ENCODE data around the gene NAPA. TPM values are rescaled to one million over a fixed set of nuclear protein-coding genes. Genes with fewer than 3 reads are reported as not detected.

Gene NAPA
- total RNA-seq, 4 donors from 2014 or later, result 36.5 to 693 (median 144) TPM

DNA sequence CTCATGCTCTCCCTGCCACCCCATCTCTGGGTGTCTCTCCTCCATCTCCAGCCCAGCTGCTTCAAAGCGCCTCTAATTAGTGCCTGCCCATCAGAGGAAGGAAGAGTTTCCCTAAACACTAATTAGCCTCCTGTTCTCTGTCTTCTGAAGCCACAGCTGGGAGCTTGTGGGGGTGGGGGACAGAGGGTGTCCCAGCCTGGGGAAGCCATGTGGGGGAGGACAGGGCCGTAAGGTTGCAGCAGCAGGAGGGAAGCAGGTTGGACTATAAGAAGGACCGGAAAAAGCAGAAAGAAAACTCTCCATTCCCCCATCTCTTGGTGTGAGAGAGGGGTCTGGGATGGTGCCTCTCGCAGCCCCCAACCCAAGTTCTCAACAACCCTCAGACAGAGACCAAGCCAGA is 69.3 kb downstream of the NAPA start:
- intact Hi-C loops (cut with DNase I; ENCODE audit: low total_unique reads), result no loop called here
- Histone ChIP-seq H3K4me1 (peaks cover 0 to 11% of the 10 kb centered on the region in 2 donors), H3K27ac (no peak overlapping the region), H3K36me3 (no peaks in the 10 kb centered on the region), H3K27me3 (peaks cover 0 to 4% of the 10 kb centered on the region in 2 donors), H3K9me3 (no peaks in the 10 kb centered on the region), H3K4me3 (no peak overlapping the region)
- DNase-seq, result no peak
- TF ChIP-seq POLR2A (IDR thresholded peaks at IDR 0.05), result no peak
- TF ChIP-seq, protein P1, sequence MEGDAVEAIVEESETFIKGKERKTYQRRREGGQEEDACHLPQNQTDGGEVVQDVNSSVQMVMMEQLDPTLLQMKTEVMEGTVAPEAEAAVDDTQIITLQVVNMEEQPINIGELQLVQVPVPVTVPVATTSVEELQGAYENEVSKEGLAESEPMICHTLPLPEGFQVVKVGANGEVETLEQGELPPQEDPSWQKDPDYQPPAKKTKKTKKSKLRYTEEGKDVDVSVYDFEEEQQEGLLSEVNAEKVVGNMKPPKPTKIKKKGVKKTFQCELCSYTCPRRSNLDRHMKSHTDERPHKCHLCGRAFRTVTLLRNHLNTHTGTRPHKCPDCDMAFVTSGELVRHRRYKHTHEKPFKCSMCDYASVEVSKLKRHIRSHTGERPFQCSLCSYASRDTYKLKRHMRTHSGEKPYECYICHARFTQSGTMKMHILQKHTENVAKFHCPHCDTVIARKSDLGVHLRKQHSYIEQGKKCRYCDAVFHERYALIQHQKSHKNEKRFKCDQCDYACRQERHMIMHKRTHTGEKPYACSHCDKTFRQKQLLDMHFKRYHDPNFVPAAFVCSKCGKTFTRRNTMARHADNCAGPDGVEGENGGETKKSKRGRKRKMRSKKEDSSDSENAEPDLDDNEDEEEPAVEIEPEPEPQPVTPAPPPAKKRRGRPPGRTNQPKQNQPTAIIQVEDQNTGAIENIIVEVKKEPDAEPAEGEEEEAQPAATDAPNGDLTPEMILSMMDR (IDR thresholded peaks at IDR 0.05), result no peak

DNA sequence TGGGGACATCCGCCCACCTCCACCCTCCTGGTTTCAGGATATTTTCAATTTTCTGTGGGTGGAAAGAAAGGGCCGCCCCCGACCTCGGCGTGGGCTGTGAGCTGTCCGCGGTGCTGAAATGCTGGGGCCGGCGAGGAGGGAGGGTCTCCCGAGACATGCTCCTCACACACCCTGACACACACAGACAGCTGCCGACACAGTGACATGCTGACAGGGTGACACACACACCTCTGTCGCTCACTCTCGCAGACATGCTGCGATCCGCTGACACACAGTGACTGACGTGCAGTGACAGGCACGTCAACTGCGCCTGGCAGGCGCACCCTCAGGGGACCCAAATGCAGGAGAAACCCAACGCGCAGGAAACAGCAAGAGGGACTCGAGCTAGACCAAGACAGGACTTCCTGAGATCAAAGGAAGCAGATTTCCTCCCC is 70.5 kb downstream of the NAPA start:
- intact Hi-C loops (cut with DNase I; ENCODE audit: low total_unique reads), result no loop called here
- Histone ChIP-seq H3K36me3 (no peaks in the 10 kb centered on the region), H3K27me3 (peaks cover 0 to 4% of the 10 kb centered on the region in 2 donors), H3K4me1 (peaks cover 0 to 11% of the 10 kb centered on the region in 2 donors), H3K4me3 (no peak overlapping the region), H3K9me3 (no peaks in the 10 kb centered on the region), H3K27ac (no peak overlapping the region)
- no peak for TF ChIP-seq POLR2A (IDR thresholded peaks at IDR 0.05)
- TF ChIP-seq, protein P1 (IDR thresholded peaks at IDR 0.05), result no peak
- DNase-seq, result no peak

DNA sequence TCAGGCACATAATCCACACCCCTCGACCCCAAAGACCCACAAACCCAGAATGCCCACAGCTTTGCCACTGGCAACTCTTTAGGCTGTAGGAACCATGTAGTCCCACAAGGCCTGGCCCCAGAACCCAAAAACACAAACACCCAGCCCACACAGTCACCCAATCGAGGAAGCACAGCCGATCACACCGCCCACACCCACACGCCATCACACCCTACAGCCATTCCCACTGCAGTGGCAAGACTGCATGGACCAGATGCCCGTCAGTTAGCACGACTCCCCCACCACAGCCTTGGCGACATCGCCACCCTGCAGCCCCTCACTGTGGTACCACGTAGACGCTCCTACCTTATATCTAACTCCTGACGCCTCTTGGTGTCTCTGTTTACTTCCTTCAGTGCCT is 71.5 kb downstream of the NAPA start:
- Histone ChIP-seq H3K27ac (no peak overlapping the region), H3K4me3 (no peak overlapping the region), H3K4me1 (peaks cover 0 to 11% of the 10 kb centered on the region in 2 donors), H3K9me3 (no peaks in the 10 kb centered on the region), H3K27me3 (peaks cover 0 to 4% of the 10 kb centered on the region in 2 donors), H3K36me3 (no peaks in the 10 kb centered on the region)
- DNase-seq, result no peak
- intact Hi-C loops (cut with DNase I; ENCODE audit: low total_unique reads), result no loop called here
- no peak for TF ChIP-seq POLR2A (IDR thresholded peaks at IDR 0.05)
- TF ChIP-seq, protein P1 (IDR thresholded peaks at IDR 0.05), result no peak

DNA sequence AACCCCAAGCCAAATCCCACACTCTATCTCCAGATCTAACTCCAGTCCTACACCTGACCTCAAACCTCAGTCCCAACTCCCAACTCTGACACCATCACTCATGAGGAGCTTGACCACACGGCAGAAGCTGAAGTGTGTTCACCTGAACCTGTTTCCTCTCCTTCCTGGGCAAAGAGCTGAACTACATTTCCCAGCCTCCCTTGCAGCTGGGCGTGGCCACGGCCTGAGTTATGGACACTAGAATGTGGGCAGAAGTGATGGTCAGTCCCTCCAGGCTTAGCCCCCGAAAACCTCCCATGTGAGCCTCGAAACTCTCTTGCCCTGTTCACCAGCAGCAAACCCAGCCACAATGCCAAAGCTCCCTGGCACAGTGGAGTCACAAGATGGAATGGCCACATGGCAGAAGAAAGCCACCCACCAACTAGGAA is 76.1 kb downstream of the NAPA start:
- H3K27me3 ChIP-seq, result no peaks in the 10 kb centered on the region
- DNase-seq, result no peak

More for the DNA sequence above, 76.1 kb downstream of the NAPA start:
- no peaks in the 10 kb centered on the region for H3K36me3 ChIP-seq
- no peak overlapping the region for H3K4me3 ChIP-seq
- TF ChIP-seq, protein P1 (IDR thresholded peaks at IDR 0.05), result no peak
- no peak for TF ChIP-seq POLR2A (IDR thresholded peaks at IDR 0.05)
- H3K9me3 ChIP-seq, result no peaks in the 10 kb centered on the region
- H3K4me1 ChIP-seq, result no peaks in the 10 kb centered on the region
- intact Hi-C loops (cut with DNase I; ENCODE audit: low total_unique reads), result no loop called here
- H3K27ac ChIP-seq, result no peak overlapping the region

Other genes starting within 250 kb of the NAPA start
- 10 to 100 TPM in 2 of 4 donors, 1 to 10 TPM in 2; 2.8 to 39.5 (median 13.5) TPM for gene INAFM1, start 240.2 kb downstream of the NAPA start, total RNA-seq
- gene C5AR1, start 205.2 kb downstream of the NAPA start, total RNA-seq, result 1 to 10 TPM in 3 of 4 donors, under 1 TPM in 1; 0.51 to 8.0 (median 2.9) TPM
- gene C5AR2, start 182.9 kb downstream of the NAPA start, total RNA-seq, result under 1 TPM in 3 of 4 donors, not detected in 1; 0.29 to 0.69 (median 0.64) TPM
- 10 to 100 TPM; 11.5 to 17.3 (median 15.8) TPM for gene DHX34, start 165.7 kb downstream of the NAPA start, total RNA-seq
- gene MEIS3, start 95.5 kb downstream of the NAPA start, total RNA-seq, result 100 to 1,000 TPM in 1 of 4 donors, 10 to 100 TPM in 3; 28.9 to 133 (median 75.0) TPM
- 10 to 100 TPM in 2 of 4 donors, 1 to 10 TPM in 2; 3.4 to 17.8 (median 11.0) TPM for gene SLC8A2, start 43.2 kb downstream of the NAPA start, total RNA-seq
- 1 to 10 TPM in 3 of 4 donors, not detected in 1; 5.4 to 9.0 (median 6.4) TPM for gene KPTN, start 30.8 kb downstream of the NAPA start, total RNA-seq
- gene ZNF541, start 58.1 kb upstream of the NAPA start, total RNA-seq, result 1 to 10 TPM in 1 of 4 donors, under 1 TPM in 1, not detected in 2; 0.90 to 1.2 TPM
- 10 to 100 TPM in 3 of 4 donors, 1 to 10 TPM in 1; 2.0 to 28.1 (median 20.5) TPM for gene BICRA, start 94.1 kb upstream of the NAPA start, total RNA-seq
- gene EHD2, start 198.4 kb upstream of the NAPA start, total RNA-seq, result 100 to 1,000 TPM in 1 of 4 donors, 10 to 100 TPM in 3; 72.0 to 198 (median 82.9) TPM
- gene NOP53, start 230.5 kb upstream of the NAPA start, total RNA-seq, result 100 to 1,000 TPM; 116 to 555 (median 444) TPM

Measured in uterus (tissue), 4 donors.